ENCODE results near the gene DLGAP1. TPM values are rescaled to one million over a fixed set of nuclear protein-coding genes. Genes with fewer than 3 reads are reported as not detected.

Gene DLGAP1
- total and polyA plus RNA-seq, 2 of the 8 experiments (the other 6 are each of a cell fraction or from before 2014, with no cell fraction given), result 11.8 to 16.9 TPM

- no peak for TF ChIP-seq CHD7 (IDR thresholded peaks at IDR 0.05; ENCODE audit: insufficient replicate concordance, low read length)
- no peak for TF ChIP-seq KDM1A (IDR thresholded peaks at IDR 0.05; ENCODE audit: borderline replicate concordance, low read length)
- TF ChIP-seq JUN (IDR thresholded peaks at IDR 0.05; ENCODE audit: low read depth, low read length), result no peak
- TF ChIP-seq FOSL1 (IDR thresholded peaks at IDR 0.05; ENCODE audit: insufficient read depth, low read depth, low read length), result no peak
- TF ChIP-seq SUZ12 (IDR thresholded peaks at IDR 0.05; ENCODE audit: low read length), result no peak
- no peak for TF ChIP-seq SIN3A (conservative IDR thresholded peaks at IDR 0.05 in 1 of 2, IDR thresholded peaks at IDR 0.05 in 1 of 2; ENCODE audit: low read depth in 1 of 2, low read length in 2 of 2)
- TF ChIP-seq SP2 (IDR thresholded peaks at IDR 0.05; ENCODE audit: low read length), result no peak
- no peak for TF ChIP-seq HDAC6 (IDR thresholded peaks at IDR 0.05; ENCODE audit: low read depth, low read length)
- no peak for TF ChIP-seq CREB1 (IDR thresholded peaks at IDR 0.05)
These were observed 311.5 kb downstream of the DLGAP1 start (continued) for GRCh38 chr18:4143585-4143984.
